ENCODE results near the gene NPBWR2. TPM values are rescaled to one million over a fixed set of nuclear protein-coding genes. Genes with fewer than 3 reads are reported as not detected.

NPBWR2 gene
- total RNA-seq, 1 donor from 2014 or later: not detected

DNA sequence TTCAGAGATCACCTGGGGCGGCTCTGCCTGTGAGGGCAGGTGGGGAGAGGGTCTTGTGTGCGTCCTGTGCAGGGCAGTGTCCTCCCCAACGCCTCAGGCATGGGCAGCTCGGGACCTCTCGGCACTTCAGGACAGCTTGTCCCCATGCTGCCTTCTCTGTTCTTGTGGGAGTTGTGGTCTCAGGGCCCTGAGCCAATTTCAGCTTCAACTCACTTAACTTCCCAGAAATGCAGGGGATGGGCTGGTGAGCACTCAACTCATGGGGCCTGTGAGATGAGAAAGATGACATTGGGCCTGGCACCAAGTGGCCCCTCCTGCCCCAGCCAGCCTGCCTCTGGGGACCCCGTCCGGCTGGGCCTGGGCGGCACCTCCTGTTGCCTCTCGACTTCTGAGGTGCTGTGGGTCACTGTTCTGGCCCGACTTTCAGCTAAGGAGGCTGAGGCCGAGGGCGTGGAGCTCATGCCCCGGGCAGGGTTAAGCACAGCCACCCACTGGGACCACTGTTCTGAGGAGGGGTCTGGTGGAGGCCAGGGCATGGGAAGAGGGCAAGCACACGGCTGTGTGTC is 34.8 kb downstream of the NPBWR2 start:
- Histone ChIP-seq H3K4me1 (no peaks in the 10 kb centered on the region), H3K36me3 (peaks cover 34 to 51% of the 10 kb centered on the region in 2 donors), H3K9me3 (no peaks in the 10 kb centered on the region), H3K4me3 (no peak overlapping the region), H3K27me3 (no peaks in the 10 kb centered on the region), H3K27ac (no peak overlapping the region)
- intact Hi-C loops (cut with DNase I): no loop called here
- DNase-seq (ENCODE audit: low spot score in 2 of 2): no peak
- TF ChIP-seq, protein P1, sequence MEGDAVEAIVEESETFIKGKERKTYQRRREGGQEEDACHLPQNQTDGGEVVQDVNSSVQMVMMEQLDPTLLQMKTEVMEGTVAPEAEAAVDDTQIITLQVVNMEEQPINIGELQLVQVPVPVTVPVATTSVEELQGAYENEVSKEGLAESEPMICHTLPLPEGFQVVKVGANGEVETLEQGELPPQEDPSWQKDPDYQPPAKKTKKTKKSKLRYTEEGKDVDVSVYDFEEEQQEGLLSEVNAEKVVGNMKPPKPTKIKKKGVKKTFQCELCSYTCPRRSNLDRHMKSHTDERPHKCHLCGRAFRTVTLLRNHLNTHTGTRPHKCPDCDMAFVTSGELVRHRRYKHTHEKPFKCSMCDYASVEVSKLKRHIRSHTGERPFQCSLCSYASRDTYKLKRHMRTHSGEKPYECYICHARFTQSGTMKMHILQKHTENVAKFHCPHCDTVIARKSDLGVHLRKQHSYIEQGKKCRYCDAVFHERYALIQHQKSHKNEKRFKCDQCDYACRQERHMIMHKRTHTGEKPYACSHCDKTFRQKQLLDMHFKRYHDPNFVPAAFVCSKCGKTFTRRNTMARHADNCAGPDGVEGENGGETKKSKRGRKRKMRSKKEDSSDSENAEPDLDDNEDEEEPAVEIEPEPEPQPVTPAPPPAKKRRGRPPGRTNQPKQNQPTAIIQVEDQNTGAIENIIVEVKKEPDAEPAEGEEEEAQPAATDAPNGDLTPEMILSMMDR (IDR thresholded peaks at IDR 0.05): no peak

DNA sequence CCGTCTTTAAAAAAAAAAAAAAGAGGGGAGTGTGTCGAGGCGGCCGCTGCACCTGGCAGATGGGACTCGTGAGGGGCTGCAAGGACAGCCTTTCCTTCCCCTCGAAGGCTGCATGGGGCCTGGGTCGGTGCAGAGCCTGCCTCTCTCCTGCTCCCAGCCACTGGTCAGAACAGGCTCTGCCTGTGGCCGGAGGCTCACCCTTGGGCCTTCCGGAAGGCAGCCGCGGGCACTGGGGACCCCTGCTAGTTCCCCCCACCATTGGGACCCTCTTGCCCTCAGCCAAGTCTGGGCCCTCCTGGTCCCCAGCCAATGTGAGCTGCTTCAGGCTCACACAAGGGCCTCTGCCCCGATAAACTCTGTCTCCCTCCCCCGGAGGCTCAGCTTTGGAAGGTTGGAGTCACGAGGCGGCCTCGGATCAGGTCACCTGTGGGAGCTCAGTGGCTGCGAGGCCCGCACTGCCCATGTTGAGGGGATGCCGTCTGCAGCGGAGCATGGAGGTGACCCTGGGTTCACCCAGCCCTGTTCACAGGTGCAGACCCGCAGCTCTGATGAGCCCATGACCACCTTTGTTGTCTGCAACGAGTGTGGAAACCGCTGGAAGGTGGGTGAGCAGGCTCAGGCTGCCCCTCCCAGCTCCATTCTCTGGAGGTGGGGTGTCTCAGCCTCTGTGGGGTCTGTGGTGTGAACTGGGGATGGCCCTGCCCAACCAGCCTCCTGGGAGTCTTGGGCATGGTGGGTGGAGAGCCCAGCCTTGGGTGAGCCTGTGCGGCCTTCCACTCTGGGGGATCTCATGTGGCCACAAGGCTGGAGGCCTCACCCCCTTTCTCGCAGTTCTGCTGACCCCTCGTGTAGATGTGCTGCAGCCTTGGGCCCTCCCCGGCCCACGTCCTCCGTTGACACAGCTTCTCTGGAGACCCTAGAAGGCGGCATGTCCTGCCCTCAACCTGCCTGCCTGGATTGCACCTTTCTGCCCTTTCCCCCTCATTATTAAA is 35.7 kb downstream of the NPBWR2 start:
- TF ChIP-seq, protein P1 (IDR thresholded peaks at IDR 0.05): no peak
- DNase-seq (ENCODE audit: low spot score in 2 of 2): no peak
- intact Hi-C loops (cut with DNase I): no loop called here
- Histone ChIP-seq H3K9me3 (no peaks in the 10 kb centered on the region), H3K4me3 (no peak overlapping the region), H3K36me3 (peaks cover 34 to 51% of the 10 kb centered on the region in 2 donors), H3K27ac (no peak overlapping the region), H3K27me3 (no peaks in the 10 kb centered on the region), H3K4me1 (no peaks in the 10 kb centered on the region)

DNA sequence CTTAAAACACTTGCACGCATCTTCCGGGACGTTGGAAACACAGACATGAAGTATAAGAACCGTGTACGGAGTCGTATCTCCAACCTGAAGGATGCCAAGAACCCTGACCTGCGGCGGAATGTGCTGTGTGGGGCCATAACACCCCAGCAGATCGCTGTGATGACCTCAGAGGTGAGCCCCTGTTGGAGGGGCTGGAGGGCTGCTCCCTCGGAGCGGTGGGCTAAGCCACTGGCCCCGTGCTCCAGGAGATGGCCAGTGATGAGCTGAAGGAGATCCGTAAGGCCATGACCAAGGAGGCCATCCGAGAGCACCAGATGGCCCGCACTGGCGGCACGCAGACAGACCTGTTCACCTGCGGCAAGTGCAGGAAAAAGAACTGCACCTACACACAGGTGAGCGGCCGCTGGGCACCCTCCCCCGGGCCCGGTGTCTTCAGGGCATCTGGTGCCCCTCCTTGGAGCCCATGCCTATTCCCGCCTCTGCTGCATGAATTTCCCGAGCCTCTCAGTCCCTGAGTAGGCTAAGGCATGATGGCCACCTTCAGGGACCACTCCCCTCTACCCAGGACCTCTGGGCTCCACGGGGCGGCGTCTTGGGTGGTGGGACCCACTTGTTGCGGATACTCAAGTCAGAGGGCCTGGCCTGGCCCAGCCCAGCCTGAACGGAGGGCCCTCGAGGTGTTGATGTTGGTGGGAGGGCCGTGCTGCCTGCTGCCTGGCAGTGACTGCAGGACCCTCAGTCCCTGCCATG is 36.9 kb downstream of the NPBWR2 start:
- TF ChIP-seq, protein P1 (IDR thresholded peaks at IDR 0.05): no peak
- peaks cover 0 to 4% of the 10 kb centered on the region in 2 donors for H3K4me1 ChIP-seq
- H3K4me3 ChIP-seq: no peak overlapping the region
- DNase-seq (ENCODE audit: low spot score in 2 of 2): no peak
- intact Hi-C loops (cut with DNase I): no loop called here
- no peak overlapping the region for H3K27ac ChIP-seq
- H3K36me3 ChIP-seq: peaks cover 34 to 51% of the 10 kb centered on the region in 2 donors
- no peaks in the 10 kb centered on the region for H3K9me3 ChIP-seq
- no peaks in the 10 kb centered on the region for H3K27me3 ChIP-seq

DNA sequence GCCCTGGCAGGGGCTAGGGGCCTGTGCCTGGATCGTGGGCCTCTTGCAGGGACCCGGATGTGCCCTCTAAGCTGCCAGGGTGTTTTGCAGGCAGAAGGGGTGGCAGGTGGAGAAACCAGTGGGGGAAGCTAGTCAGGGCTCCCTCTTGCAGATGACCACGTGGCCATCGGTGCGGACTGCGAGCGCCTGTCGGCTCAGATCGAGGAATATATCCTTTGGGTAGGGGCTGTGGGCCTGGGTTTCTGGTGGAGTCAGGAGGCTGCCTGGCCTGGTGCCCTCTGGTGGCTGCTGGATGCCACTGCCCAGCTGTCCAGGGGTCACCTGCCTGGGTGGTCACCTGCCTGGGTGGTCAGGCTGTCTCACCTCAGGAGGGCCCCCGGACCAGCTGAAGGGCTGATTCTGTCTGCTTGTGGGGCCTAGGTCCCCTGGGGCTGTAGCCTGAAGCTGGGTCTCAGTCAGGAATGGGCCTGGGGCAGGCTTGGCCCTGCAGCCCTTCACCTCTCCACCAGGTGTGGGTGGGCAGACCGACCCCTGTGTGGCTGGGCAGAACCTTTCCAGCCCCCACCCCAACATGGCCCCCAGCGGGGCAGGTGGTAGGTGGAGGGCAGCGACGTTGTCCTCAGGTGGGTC is 37.6 kb downstream of the NPBWR2 start:
- intact Hi-C loops (cut with DNase I): no loop called here
- H3K27me3 ChIP-seq: no peaks in the 10 kb centered on the region
- TF ChIP-seq, protein P1 (IDR thresholded peaks at IDR 0.05): peak in 2 of 3 experiments; percentile 49 to 54
- DNase-seq (ENCODE audit: low spot score in 2 of 2): no peak
- peaks cover 3 to 10% of the 10 kb centered on the region in 2 donors for H3K4me1 ChIP-seq
- peaks cover 34 to 51% of the 10 kb centered on the region in 2 donors for H3K36me3 ChIP-seq
- H3K4me3 ChIP-seq: no peak overlapping the region
- H3K27ac ChIP-seq: no peak overlapping the region
- no peaks in the 10 kb centered on the region for H3K9me3 ChIP-seq

DNA sequence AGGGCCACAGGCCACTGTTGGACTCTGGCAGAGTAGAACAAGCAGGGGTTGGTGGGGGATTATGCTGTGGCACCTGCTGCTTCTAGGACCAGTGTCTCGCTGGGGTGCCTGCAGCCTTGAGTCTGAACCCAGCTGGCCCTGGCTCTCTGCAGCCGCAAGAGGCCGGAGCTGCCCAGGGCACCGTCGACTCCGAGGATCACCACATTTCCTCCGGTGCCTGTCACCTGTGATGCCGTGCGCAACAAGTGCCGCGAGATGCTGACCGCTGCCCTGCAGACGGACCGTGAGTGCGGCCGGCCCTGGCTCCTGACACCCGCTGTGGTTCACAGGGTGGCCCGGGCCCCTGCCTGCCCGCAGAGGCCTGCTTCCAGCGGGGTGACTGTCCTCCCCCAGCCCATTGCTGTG is 38.2 kb downstream of the NPBWR2 start:
- H3K36me3 ChIP-seq: peaks cover 31 to 47% of the 10 kb centered on the region in 2 donors
- intact Hi-C loops (cut with DNase I): no loop called here
- TF ChIP-seq, protein P1 (IDR thresholded peaks at IDR 0.05): no peak

More for the DNA sequence above, 38.2 kb downstream of the NPBWR2 start:
- no peak overlapping the region for H3K27ac ChIP-seq
- H3K4me1 ChIP-seq: peaks cover 4 to 15% of the 10 kb centered on the region in 2 donors
- H3K27me3 ChIP-seq: no peaks in the 10 kb centered on the region
- H3K4me3 ChIP-seq: no peak overlapping the region
- no peak for DNase-seq (ENCODE audit: low spot score in 2 of 2)
- H3K9me3 ChIP-seq: no peaks in the 10 kb centered on the region

Data from ascending aorta (tissue), 2 donors.